ENCODE measurements around the gene ZNF385B. TPM values are rescaled to one million over a fixed set of nuclear protein-coding genes. Genes with fewer than 3 reads are reported as not detected.

Gene ZNF385B
- not detected in 2 replicates for total RNA-seq (ENCODE audit: low replicate concordance)

GRCh38 chr2:179861416-179862067, at the start of gene ZNF385B:
Gene ZNF385B, minus strand, starts transcription at chr2:179861612.

Other genes with a start within 250 kb of the ZNF385B start
- gene CWC22, start 145.7 kb upstream of the ZNF385B start, total RNA-seq (ENCODE audit: low replicate concordance), result 11.7 and 12.5 TPM in 2 replicates

Data from smooth muscle cell of the coronary artery (primary cell).